Measurements from ENCODE around the gene TMEM185B. TPM values are rescaled to one million over a fixed set of nuclear protein-coding genes. Genes with fewer than 3 reads are reported as not detected.
"Not testable (repeated sequence)": the region's sequence is repeated elsewhere in the genome, so short reads cannot be mapped to it uniquely, and the experiment has no call there.

Gene TMEM185B
- total RNA-seq, 4 donors from 2014 or later: 11.6 to 33.3 (median 20.1) TPM

DNA sequence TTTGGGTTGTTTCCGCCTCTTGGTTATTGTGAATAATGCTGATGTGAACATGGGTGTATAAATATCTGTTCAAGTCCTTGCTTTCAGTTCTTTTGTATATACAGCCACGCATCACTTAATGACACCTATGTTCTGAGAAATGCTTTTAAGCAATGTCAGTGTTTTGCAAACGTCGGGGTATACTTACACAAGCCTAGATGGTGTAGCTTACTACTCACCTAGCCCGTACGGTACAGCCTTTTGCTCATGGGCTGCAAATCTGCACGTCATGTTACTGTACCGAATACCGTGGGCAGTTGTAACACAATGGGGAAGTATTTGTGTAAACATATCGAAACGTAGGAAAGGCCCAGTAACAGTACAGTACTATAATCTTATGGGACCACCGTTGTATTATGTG, 41.8 kb upstream of the TMEM185B start:
- no peaks in the 10 kb centered on the region for H3K4me1 ChIP-seq

DNA sequence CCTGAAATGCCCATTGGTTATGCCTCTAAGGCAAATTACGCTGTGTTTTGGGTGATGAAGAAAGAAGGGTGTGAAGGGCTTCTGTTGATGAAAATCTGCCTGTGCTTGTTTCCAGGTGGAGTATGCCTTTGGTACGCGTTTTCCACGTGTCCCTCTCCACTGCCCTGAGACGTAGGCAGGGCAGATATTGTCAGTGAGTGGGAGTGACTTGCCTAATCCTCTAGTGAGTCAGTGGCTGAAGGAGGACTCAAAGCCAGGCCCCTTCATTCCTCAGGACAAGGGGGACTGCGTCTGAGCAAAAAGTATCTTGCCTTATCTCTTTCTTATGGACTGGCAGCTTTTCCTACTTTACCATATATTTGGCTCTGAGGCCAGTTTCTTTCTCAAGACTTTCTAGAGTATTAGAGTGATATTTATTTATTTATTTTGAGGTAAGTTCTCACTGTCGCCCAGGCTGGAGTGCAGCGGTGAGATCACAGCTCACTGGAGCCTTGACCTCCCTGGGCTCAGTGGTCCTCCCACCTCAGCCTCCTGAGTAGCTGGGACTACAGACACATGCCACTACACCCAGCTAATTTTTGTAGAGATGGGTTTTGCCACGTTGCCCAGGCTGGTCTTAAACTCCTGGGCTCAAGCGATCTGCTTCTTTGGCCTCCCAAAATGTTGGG, 39.7 kb upstream of the TMEM185B start:
- no peaks in the 10 kb centered on the region for H3K36me3 ChIP-seq
- TF ChIP-seq, protein P1, sequence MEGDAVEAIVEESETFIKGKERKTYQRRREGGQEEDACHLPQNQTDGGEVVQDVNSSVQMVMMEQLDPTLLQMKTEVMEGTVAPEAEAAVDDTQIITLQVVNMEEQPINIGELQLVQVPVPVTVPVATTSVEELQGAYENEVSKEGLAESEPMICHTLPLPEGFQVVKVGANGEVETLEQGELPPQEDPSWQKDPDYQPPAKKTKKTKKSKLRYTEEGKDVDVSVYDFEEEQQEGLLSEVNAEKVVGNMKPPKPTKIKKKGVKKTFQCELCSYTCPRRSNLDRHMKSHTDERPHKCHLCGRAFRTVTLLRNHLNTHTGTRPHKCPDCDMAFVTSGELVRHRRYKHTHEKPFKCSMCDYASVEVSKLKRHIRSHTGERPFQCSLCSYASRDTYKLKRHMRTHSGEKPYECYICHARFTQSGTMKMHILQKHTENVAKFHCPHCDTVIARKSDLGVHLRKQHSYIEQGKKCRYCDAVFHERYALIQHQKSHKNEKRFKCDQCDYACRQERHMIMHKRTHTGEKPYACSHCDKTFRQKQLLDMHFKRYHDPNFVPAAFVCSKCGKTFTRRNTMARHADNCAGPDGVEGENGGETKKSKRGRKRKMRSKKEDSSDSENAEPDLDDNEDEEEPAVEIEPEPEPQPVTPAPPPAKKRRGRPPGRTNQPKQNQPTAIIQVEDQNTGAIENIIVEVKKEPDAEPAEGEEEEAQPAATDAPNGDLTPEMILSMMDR (IDR thresholded peaks at IDR 0.05): no peak
- no peak for TF ChIP-seq POLR2A (IDR thresholded peaks at IDR 0.05)
- H3K27ac ChIP-seq: no peak overlapping the region
- no peaks in the 10 kb centered on the region for H3K4me1 ChIP-seq
- no peaks in the 10 kb centered on the region for H3K27me3 ChIP-seq
- DNase-seq: no peak
- peaks cover 0 to 6% (median 2%) of the 10 kb centered on the region in 4 donors for H3K9me3 ChIP-seq
- no peak overlapping the region for H3K4me3 ChIP-seq

More for the DNA sequence above, 41.8 kb upstream of the TMEM185B start:
- H3K9me3 ChIP-seq: peaks cover 0 to 6% (median 2%) of the 10 kb centered on the region in 4 donors
- no peak overlapping the region for H3K27ac ChIP-seq
- H3K27me3 ChIP-seq: no peaks in the 10 kb centered on the region
- no peaks in the 10 kb centered on the region for H3K36me3 ChIP-seq
- DNase-seq: no peak
- no peak overlapping the region for H3K4me3 ChIP-seq
- TF ChIP-seq, protein P1 (IDR thresholded peaks at IDR 0.05): no peak
- TF ChIP-seq POLR2A (IDR thresholded peaks at IDR 0.05): no peak

GRCh38 chr2:120262150-120262549, 39.0 kb upstream of the TMEM185B start:
- no peak overlapping the region for H3K27ac ChIP-seq

DNA sequence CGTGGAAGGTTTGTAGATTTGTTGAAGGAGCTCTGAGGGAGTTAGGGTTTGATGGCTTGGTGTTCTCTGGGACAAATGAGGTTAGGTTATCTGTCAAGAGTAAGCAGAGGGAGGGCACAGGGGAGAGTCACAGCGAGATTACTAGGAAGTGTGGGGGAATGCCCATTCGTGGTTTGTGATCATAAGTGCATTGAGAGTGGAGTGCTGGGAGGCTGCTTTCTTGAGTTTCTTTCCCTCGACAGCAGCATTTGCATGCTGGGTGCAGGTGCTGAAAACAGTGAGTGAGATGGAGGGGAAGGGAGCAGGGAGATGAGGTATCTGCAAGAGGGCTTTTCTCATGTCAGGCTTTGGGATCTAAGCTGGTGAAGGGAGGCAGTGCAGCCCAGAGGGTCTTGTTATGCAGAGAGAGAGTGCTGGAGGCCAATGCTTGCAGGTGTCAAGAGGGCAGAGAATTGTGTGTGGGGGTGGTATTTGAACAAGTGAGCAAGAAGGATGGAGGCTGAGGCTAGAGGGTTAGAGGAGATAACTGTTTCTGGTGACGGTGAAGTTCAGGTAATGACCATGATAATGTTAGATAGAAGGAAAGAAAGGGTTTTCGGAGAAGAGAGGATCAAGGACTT, 38.3 kb upstream of the TMEM185B start:
- Histone ChIP-seq H3K27ac (no peak overlapping the region), H3K4me3 (no peak overlapping the region), H3K9me3 (peaks cover 0 to 6% (median 2%) of the 10 kb centered on the region in 4 donors), H3K36me3 (no peaks in the 10 kb centered on the region), H3K4me1 (peaks cover 0 to 9% (median 0%) of the 10 kb centered on the region in 4 donors), H3K27me3 (no peaks in the 10 kb centered on the region)
- DNase-seq: no peak
- TF ChIP-seq, protein P1 (IDR thresholded peaks at IDR 0.05): no peak
- no peak for TF ChIP-seq POLR2A (IDR thresholded peaks at IDR 0.05)

More at GRCh38 chr2:120262150-120262549, 39.0 kb upstream of the TMEM185B start:
- Histone ChIP-seq H3K36me3 (no peaks in the 10 kb centered on the region), H3K4me3 (no peak overlapping the region), H3K27me3 (no peaks in the 10 kb centered on the region), H3K9me3 (peaks cover 0 to 6% (median 2%) of the 10 kb centered on the region in 4 donors), H3K4me1 (peaks cover 0 to 4% (median 0%) of the 10 kb centered on the region in 4 donors)
- no peak for TF ChIP-seq POLR2A (IDR thresholded peaks at IDR 0.05)
- no peak for DNase-seq

DNA sequence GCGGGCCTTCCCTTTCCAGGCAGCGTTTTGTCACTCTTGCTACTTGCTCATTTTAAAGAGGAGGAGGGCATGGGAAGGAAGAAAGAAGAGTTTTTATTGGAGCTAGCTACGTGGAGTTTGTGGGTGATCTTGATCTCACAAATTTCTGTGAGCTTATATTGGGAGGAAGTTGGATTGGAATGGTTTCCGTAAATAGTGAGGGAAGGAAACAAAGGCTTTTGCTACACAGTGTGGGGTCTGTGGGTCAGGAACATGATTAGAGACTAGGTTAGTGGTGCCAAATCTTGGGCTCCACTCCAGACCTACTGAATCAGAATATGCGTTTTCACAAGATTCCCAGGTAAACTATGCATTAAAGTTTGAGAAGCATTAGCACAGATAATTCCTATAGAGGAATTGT, 37.5 kb upstream of the TMEM185B start:
- no peaks in the 10 kb centered on the region for H3K27me3 ChIP-seq
- H3K27ac ChIP-seq: no peak overlapping the region
- DNase-seq: no peak
- TF ChIP-seq POLR2A (IDR thresholded peaks at IDR 0.05): no peak
- TF ChIP-seq, protein P1 (IDR thresholded peaks at IDR 0.05): no peak
- H3K36me3 ChIP-seq: no peaks in the 10 kb centered on the region
- H3K4me1 ChIP-seq: peaks cover 0 to 9% (median 0%) of the 10 kb centered on the region in 4 donors
- peaks cover 0 to 6% (median 2%) of the 10 kb centered on the region in 4 donors for H3K9me3 ChIP-seq
- H3K4me3 ChIP-seq: no peak overlapping the region

DNA sequence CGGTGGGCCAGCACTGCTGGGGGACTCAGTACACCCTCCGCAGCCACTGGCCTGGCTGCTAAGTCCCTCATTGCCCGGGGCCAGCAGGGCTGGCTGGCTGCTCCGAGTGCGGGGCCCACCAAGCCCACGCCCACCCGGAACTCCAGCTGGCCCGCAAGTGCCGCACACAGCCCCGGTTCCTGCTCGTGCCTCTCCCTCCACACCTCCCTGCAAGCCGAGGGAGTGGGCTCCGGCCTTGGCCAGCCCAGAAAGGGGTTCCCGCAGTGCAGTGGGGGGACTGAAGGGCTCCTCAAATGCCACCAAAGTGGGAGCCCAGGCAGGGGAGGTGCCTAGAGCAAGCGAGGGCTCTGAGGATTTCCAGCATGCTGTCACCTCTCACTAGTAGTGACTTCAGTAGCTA, 36.7 kb upstream of the TMEM185B start:
- not testable (repeated sequence) for H3K4me3 ChIP-seq, H3K36me3 ChIP-seq, H3K27ac ChIP-seq, H3K9me3 ChIP-seq, H3K4me1 ChIP-seq, DNase-seq, H3K27me3 ChIP-seq
